GM19239 (cell line): ENCODE measurements around the gene CAMK1D.
A peak's percentile ranks its signal among the peaks of the same experiment; 100 is the strongest.

Experiments used
- DNase-seq: peaks from one replicate; pipeline ENCODE4 v3.0.0; 2011; ENCODE audit warnings: low spot score; ENCODE audit not compliant: insufficient read length
- FAIRE-seq: peaks from 2 replicates; lab custom pipeline; 2011; peaks lifted over from hg19 to GRCh38; lab: Jason Lieb, UNC

Gene CAMK1D

DNA sequence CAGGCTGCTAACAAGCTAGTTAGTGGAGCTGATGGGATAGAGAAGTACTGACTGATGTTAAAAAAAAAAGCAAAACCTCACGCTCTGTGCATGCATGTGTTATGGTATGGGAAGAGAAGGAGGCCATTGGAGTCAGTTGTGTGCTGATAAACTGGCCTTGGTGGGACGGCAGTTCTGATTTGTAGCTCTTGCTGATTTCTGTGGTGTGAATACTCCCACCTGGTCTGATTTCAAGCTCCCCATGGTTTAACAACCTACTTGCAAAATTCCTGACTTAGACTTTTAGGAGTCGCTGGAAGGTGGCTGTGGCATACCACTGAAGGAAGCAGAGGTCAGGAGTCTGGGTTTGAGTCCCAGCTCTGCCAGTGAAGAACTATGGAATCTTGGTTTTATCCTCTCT, 15.2 kb downstream of the CAMK1D start:
- DNase-seq (no peak), FAIRE-seq (no peak)

DNA sequence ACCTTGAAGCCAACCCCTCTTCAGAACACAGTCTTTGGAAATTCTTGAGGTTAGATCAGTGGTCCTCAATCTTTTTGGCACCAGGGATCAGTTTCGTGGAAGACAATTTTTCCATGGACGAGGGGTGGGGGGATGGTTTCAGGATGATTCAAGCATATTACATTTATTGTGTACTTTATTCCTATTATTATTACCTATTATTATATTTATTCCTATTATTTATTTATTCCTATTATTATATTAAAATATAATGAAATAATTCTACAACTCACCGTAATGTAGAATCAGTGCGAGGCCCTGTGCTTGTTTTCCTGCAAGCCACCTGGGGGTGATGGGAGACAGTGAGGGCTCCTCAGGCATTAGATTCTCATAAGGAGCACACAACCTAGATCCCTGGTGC, 17.9 kb downstream of the CAMK1D start:
- no peak for FAIRE-seq
- no peak for DNase-seq

- FAIRE-seq (no peak), DNase-seq (no peak)
Measured at GRCh38 chr10:12369982-12370381, 20.6 kb downstream of the CAMK1D start.

DNA sequence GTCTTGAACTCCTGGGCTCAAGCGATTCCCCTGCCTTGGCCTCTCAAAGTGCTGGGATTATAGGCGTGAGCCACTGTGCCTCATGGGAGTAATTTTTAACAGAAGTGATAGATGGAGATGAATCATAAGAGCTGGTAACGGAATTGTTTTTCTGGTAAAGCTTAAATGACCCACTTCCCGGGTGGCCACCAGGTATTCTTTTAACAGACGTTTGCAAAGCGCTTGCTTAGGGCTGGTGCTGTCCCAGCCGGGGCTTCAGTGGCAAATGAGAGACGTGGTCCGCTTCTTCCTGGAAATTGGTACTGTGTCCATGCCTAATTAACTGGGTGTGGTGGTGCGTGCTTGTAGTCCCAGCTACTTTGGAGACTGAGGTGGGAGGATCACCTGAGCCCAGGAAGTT, 23.5 kb downstream of the CAMK1D start:
- FAIRE-seq: no peak
- DNase-seq: no peak

DNA sequence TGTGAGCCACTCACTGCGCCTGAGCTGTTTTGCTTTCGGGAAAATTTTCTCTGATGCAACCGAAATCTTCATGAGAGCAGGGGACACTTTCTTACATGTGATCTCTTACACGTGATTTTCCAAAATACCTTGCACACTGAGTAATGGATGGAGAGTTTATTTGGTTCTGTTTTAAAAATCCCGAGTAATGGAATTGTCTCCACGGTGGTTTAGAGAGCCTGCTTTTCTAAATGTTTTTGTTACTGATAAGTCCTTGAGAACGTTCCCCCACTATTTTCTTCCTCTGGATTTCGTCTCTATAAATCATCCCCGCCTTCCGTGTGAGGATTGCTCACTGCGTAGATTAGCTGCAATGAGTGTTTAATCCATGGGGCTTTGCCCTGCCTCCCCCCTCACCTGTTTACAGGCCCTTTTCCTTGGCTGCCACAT, 25.7 kb downstream of the CAMK1D start:
- no peak for DNase-seq
- FAIRE-seq: no peak

- DNase-seq: no peak
- FAIRE-seq: no peak
Measured at GRCh38 chr10:12376211-12376610, 26.9 kb downstream of the CAMK1D start.

DNA sequence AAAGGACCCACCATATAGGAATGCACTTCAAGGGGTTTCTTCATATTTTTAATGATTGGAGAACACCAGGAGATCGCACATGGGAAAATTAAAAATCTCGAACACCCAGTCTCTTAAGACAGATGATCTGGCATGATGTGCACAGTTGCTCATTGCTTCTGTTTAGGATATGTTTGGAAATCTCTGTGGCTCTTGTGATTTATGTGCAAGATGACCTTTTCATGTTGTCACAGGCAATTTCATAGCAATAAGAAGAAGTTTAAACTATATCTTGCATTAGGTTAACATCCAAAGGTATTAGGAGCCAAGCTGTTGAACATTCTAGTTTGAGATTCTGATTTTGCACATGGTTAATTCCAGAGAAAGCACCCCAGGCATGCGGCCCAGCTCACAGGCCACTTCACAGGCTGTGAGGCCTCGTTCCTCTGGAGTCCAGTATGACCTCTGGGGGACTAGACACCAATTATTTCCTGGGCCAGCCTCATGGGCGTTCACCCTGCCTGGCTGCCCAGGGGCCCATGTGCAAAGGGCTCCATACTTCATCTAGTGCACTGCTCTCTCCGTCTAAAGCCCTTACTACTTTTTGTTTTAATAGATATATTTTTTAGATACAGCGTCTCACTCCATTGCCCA, 28.4 kb downstream of the CAMK1D start:
- DNase-seq (no peak), FAIRE-seq (no peak)

DNA sequence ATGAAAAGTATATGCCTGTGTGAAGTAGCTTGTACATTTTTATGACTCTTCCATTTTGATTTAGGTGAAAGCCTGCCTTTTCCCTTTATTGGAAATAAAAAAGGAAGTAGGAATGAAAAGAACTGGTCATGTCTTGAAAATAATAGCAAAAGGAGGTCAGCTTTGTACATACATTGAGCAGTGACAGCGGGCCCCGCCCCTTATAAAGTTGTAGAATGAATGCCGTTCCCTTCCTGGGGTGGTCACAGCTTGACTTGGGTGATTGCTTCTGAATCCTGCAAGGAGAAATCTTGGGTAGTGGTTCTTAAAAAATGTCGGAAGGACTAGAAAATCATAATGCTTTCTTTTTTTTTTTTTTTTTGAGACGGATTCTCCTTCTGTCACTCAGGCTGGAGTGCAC, 31.7 kb downstream of the CAMK1D start:
- DNase-seq (no peak), FAIRE-seq (no peak)

GRCh38 chr10:12381536-12382156, 32.3 kb downstream of the CAMK1D start:
- DNase-seq (no peak), FAIRE-seq (no peak)

DNA sequence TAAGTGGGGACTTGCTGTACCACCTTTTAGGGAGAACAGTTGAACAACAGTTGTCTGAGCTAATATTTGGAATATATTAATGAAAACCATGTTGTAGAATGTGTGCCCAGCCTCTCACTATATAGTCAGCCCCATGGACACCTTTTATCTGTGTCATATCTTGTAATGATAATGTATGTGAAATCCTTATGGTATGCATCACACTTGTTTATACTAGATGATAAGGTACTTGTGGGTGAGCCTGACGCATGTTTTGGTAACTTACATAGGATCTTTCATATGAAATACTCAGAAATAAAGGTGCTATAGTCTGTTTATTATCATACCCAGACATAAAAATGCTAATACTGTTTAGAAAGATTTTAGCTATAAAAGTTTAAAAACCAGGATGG, 32.8 kb downstream of the CAMK1D start:
- DNase-seq: no peak
- FAIRE-seq: no peak

DNA sequence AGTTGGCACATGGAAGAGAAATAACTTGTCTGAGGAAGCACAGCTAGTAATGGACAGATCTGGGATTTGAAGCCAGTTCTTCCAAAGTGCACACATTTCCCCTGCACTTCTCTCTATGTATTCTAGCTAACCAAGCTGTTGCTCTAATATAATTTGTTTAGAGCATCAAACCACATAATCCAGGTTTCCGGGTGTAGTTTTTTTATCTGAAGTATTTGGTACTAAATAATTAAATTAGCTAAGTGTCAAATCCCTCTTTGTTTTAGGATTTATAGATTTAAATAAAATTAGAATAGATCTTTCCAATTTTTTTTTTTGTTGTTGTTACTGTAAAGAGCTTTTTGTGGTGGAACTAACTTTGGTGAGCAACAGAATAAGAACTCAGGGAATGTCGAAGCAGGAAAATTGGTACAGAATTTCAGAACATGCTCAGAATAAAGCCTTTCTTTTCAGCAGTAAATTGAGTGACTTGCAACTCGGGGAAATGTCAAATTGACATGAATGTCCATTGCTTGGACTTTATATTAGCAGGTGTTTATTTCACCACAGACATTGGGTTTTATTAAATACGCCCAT, 33.7 kb downstream of the CAMK1D start:
- no peak for DNase-seq
- no peak for FAIRE-seq

DNA sequence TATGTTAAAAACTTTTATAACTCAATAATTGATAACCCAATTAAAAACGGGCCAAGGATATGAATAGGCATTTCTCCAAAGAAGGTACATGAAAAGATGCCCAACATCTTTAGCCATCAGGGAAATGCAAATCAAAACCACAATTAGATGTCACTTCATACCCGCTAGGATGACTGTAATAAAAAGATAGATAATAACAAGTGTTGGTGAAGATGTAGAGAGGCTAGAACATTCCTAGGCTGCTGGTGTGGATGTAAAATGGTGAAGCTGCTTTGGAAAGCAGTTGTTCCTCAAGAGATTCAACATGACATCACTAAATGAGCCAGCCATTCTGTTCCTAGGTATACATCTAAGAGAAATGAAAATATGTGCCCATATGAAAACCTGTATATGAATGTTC, 35.6 kb downstream of the CAMK1D start:
- peak; percentile 42 for FAIRE-seq
- DNase-seq: no peak

DNA sequence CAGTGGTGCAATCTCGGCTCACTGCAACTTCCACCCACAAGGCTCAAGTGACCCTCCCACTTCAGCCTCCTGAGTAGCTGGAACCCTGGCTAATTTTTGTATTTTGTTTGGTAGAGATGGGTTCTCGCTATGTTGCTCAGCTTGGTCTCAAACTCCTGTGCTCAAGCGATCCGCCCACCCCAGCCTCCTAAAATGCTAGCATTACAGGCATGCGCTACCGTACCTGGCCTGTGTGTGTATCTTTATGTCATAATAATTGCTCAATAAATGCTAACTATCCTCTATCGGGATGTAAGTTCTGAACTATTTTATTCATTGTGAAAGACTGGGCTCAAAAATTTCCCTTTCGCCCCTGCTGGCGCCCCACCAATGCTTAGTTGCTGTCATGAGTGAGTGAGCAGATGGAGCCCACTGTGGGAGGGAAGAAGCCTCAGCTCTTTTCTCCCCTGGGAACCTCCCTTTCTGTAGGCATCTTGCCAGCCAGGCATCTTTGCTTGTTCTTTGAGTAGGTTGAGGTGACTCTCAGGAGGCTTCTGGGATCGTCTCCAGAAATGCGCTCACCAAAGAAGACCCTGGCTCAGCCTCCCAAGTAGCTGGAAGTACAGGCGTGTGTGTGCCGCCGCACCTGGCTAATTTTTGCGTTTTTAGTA, 38.3 kb downstream of the CAMK1D start:
- DNase-seq (no peak), FAIRE-seq (no peak)

DNA sequence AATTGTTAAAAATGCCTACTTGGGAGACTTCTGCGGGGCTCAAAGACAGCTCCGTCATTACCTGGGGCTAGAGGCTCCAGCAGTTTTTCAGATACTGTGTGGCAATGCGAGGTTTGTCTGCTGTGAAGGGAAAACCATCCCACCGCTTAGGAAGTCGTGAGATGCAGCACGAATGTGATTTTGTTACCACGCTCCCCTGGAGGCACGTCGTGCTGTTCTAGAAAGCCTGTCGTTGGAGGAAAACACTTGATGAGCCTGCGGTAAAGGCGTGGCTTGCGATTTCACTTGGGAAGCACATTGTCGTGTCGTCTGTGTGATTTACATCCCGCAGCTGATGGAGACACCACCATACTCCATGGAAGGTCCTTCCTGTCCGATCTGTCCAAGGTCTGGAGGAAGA, 39.3 kb downstream of the CAMK1D start:
- FAIRE-seq (no peak), DNase-seq (no peak)

GRCh38 chr10:12389154-12389734, 39.9 kb downstream of the CAMK1D start:
- FAIRE-seq (peak; percentile 14), DNase-seq (no peak)

- no peak for FAIRE-seq
- no peak for DNase-seq
Measured at GRCh38 chr10:12390733-12391132, 41.4 kb downstream of the CAMK1D start.

GRCh38 chr10:12391206-12391605, 41.9 kb downstream of the CAMK1D start:
- FAIRE-seq: no peak

GRCh38 chr10:12393831-12394230, 44.5 kb downstream of the CAMK1D start:
- no peak for DNase-seq

More at GRCh38 chr10:12391206-12391605, 41.9 kb downstream of the CAMK1D start:
- no peak for DNase-seq

GRCh38 chr10:12394241-12395033, 45.1 kb downstream of the CAMK1D start:
- FAIRE-seq: no peak
- no peak for DNase-seq

More at GRCh38 chr10:12393831-12394230, 44.5 kb downstream of the CAMK1D start:
- no peak for FAIRE-seq

DNA sequence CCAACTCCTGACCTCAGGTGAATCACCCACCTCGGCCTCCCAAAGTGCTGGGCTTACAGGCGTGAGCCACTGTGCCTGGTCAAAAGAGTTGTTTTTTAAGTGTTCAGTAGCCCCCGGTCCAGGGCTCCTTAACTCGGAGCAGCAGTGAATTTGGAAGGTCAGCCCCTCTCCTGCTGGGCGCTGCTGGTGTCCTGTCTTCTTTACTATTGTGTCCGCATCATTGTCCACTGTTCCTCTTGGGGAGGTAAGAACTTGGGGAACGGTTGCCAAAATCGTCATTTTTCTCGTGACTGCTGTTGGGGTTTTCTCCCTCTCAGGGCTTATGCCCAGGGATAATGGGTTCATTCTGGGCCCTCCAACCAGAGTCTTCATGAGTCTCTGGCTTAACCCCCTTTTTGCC, 46.7 kb downstream of the CAMK1D start:
- DNase-seq (no peak), FAIRE-seq (no peak)
